SKM-1 (cell line): ENCODE results near the gene TMEM273.

Source experiments
- DNase-seq: peaks from one replicate; lab custom pipeline; 2025; ENCODE audit not compliant: unreplicated experiment; lab: John Stamatoyannopoulos, UW

The TMEM273 gene

DNA sequence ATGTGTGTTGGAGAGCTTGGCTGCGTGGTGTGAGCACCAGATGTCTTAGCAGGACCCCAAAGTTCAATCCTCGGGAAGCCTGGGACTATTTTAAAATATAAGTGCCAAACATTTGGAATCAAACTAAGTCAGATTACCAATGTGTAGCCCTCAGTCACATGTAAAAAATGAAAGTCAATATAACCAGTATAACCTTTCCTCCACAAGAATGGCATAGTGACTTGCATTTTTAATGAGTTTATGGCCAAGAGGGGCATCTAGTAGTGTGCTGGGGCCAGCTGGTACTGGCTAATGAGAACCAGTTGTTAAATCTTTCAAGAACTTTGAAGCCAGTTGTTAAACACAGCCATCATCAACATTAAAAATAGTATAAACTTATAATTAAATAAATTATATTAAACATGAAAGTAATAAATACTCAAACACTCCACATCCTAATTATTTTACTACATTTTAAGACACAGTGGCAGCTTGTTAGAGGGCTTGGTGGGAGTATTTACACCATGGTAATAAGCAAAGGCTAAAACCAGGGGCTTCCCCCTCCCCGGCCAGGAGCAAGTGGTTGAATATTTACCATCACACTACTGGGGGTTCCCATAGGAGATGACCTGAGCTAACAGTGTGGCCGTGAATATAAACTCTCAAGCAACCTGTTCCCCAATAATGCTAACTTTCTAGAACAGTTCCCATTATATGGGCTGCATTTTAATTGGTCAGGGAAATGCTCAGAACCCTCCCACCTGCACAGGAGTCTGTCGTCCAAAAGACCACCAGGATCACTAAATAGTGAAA, 46.5 kb downstream of the TMEM273 start:
- no peak for DNase-seq

DNA sequence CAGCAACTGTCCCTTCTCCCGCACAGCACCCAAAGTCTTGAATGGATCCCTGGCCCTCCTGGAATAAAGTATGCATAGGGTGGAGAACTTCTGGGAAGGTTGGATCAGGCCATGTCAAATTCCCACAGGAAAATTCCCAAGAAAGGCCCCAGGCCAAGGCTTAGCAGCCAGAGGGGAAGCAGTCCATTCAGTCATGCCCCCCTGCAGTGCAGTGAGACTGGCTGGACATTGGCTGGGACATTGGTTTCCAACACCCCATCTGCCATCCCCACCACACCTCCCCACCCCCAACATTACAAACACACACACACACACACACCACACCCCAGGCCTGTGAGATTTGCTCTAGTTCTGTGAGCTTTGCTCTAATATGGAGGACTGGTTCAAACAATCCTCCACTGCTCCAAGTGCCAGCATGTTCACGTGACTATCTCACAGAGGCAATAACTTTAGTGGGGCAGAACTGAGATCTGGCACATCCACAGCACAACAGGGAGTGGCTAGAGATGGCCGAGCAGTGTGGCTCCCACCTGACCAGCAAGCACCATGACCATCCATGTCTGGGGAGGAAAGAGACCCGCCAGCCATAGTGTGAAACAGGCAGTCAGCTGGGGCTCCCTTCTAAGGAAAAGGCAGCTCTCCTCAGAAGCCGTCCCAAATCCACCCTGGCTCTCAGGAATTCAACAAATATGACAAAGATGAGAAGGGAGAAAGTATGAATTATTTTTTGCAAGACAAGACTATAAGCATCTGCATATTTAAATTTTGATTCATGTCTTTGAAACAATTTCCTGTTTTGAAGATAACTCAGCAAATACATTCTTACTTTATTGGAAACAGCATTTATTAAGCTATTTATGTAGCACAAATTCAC, 47.6 kb downstream of the TMEM273 start:
- no peak for DNase-seq

DNA sequence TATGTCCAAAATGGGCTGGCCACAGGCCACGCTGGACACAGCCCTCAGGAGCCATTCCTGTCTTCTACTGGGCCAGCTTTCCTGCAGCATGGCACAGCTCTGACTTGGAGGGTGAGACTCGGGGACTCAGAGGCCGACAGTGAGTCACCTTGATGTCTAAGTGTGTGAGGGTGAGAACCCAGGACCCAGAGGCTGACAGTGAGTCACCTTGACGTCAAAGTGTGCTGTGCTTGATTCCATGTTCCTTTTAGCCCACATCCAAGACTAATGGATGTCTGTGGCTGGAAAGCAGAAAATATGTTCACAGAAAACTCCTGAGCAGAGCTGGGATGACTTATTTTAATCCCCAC, 48.4 kb downstream of the TMEM273 start:
- DNase-seq: no peak

DNA sequence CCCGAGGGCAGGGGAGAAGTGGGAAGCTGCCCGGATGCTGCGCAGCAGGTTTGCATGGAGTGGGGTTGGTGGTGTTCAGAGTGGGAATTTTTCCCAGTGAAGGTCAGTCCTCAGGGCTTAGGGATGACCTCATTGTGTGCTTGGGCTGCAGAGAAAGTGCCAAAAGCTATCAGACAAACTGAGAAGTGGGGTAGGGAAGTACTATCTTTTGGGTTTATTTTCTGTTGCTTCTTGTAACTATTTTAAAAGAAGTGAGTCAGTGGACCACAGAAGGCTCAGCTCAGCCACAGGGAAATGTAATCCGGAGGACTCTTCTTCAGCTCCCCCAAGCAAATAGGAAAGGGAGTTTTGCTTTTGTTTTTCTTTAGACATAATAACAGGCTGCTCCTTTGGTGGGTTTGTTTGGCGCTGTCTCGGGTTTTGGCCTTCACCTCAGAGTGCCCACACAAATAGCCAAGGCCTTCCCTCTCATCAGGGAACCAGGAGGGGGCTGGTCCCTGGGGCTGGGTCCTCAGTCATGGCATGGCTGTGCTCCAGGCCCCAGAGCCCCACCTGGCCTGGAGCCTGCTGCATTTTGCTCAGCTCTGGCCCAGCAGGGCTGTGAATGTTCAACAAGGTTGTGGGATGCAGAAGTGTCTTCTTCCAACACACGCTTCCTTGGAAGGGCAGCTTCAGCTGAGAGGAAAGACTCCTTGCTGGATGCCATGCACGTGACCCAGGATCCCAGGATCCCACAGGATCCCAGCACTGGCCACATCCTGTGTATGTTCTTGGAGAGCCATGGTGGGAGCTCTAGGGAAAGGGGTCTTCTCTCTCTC, 49.0 kb downstream of the TMEM273 start:
- DNase-seq: peak; percentile 9

DNA sequence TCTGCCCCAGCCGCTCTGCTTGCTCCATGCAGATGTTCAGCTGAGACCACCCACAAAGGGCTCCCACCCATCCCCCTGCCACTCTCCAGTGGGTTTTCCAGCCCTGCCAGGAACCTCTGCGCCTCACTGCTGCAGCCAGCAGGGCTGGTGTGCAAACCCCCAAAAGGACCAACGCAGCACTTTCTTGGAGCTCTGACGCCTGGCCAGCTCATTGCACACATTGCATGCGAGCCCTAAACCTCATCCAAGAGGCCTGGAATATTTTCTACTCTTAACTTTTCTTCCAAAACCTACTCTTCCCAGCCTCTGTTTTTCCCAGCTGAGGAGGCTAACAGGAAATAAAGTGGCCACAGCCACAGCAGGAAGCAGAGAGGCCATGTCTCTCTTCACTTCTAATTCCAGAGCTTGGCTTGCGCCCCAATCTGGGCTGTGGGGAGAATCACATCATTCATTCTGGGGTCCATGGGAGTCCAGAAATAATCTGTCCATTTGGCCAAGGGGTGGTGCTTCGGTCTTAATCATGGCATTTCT, 49.8 kb downstream of the TMEM273 start:
- DNase-seq: no peak

GRCh38 chr10:49136525-49136924, 51.7 kb downstream of the TMEM273 start:
- no peak for DNase-seq

GRCh38 chr10:49135575-49136313, 52.4 kb downstream of the TMEM273 start:
- DNase-seq: no peak

DNA sequence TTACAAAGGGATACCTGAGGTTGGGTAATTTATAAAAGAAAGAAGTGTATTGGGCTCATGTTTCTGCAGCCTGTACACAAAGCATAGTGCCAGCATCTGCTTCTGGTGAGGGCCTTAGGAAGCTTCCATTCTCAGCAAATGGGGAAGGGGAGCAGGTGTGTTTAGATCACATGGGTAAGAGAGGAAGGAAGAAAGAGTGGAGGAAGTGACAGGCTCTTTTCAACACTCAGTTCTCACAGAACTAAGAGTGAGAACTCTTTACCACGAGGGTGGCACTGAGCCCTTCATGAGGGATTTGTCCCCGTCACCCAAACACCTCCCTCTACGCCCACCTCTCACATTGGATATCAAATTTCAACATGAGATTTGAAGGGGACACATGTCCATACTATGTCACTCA, 53.9 kb downstream of the TMEM273 start:
- DNase-seq: no peak

- no peak for DNase-seq
Observed at GRCh38 chr10:49133706-49134248, 54.4 kb downstream of the TMEM273 start, which contains the start of gene FAM170B. TSS of gene FAM170B (minus strand) at chr10:49134021. CDS start at chr10:49133918, 103 bp downstream.

GRCh38 chr10:49132362-49132737, 55.8 kb downstream of the TMEM273 start:
- DNase-seq: no peak

DNA sequence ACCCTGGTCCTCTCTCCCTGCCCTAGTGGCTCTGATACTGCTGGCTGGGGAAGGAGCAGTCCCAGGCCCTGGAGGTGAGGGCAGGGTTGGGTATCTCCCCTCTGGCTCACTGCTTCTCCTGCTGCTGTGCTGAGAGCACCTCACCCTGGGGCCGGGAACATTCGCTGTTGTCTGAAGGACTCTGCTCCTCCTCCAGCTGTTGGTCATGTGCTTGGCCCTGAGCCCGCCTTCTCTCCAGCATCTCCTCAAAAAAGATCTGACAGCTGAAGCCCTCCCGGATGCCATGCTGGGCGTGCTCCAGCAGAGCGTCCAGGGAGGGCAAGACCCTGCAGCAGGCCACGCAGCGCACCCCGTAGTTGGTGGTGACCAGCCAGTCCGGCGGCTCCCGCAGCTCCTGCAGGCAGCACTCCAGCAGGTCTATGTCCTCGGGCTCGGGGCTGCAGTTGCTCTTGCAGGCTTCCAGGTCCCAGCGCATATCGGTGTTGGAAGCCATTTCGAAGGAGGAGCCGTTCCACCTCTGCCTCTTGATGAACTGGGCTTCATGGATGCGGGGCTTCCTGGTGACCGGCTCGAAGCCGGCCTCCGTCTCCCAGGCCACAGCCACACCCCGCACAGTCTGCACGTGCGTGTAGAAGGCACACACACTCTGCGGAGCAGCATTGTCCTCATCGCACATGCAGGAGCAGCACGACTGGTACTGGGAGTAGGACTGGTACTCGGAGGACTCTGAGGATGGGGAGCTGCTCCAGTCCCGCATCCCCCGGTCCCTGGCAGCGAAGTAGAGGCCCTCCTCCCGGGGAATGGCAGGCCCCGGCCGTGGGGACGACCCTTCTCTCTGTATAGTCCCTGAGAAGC, 56.5 kb downstream of the TMEM273 start:
- no peak for DNase-seq

- no peak for DNase-seq
Observed at GRCh38 chr10:49129376-49129775, 58.8 kb downstream of the TMEM273 start.

DNA sequence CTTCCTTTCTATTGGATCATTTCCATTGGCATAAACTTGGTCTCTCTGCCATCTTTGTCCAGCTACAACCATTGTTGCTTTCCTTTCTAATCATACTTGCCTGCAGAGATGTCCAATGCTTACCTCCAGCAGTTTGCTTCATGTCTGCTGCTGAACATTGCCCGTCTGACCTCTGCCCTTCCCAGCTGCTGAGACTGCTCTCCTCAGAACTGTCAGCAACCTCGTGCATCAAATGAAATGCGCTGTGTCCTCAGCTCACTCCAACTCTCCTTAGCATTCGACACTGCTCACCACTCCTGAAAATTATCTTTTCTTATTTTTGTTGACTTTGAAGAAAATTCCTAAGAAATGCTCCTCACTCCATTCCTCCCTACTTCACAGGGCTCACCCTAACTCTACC, 59.3 kb downstream of the TMEM273 start:
- DNase-seq: no peak

DNA sequence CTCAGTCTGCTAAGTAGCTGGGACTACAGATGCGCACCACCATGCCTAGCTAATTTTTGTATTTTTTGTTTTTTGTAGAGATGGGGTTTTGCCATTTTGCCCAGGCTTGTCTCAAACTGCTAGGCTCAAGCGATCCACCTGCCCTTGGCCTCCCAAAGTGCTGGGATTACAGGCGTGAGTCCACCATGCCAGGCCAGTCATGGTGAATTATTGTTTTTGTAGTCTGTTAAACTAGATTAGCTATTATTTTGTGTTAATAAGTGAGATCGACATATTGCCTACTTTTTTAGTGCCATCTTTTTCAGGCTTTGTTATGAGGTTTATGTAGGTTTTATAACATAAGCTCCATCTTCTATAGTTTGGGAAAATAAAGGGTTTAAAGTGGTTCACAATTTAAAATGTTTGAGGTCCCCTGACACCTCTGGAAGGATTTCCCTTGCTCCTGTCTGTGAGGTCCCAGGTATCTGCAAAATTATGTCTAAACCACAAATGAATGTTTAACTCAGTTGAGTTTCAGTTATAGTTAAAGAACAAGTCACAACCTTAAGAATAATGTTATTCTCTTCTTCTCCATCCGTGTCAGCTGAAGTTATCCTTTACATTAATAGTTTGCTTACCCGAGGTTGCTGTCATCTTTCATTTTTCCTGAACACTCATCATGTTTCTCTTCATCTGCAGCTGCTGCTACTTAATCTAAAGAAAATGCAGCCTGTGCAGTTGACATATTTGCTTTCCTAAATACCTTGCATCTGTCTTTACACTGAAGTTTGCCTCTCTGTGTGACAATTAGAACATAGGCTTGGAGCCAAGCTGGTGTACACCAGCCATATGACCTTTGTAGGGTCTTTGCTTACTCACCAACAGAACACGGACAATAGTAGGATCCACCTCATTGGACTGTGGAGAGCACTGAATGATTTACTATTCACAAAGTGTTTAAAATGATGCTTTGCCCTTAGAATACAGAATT, 63.9 kb downstream of the TMEM273 start:
- DNase-seq: no peak

DNA sequence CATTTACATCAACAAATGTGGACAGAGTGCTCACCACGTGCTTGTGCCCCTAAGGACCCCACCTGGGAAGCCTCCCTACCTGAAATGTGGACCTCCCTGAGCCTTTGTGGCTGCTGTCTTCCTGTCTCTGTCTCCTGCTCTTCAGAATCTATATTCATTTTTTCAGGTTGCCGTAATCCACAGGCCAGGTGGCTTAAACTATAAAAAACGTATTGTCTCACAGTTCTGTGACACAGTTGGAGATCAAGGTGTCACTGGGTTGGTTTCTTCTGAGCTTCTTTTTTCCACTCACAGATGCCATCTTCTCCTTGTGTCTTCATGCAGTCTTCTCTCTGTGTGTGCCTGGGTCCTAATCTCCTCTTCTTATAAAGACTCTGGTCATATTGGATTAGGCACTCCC, 67.3 kb downstream of the TMEM273 start:
- no peak for DNase-seq

- DNase-seq: no peak
Observed at GRCh38 chr10:49119746-49120145, 68.4 kb downstream of the TMEM273 start.

DNA sequence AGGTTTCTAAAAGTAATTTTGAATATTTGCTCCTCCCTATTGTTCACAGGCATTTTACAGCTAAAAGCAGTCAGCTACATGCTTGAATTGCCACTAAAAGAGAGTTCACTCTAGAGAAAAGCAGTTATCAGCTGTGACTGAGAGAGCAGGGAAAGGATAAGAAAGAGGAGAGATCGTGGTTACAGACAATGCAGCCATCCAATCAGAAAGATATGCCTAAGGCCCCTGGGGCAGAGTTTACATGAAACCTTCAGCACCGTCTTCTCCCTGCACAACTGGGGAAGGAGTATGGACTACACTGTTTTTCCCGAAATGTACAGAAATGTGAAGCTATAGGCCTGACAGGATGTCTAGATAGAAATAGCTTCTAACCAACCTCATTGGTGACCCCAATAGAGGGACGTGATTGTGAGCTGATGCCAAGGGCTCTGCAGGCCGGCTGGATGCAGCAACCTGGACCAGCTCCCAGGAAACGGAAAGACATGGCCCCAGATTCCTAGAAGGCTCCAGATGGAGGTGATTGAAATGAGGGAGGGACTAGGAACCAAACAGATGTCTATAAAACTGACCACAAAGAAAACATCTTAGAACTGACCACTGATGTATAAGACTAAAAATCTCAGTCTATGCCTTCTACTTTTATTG, 69.6 kb downstream of the TMEM273 start:
- no peak for DNase-seq
